ENCODE measurements around the gene SLF2. TPM values are rescaled to one million over a fixed set of nuclear protein-coding genes. Genes with fewer than 3 reads are reported as not detected.

The SLF2 gene
- total and polyA plus RNA-seq, 2 of the 8 experiments (the other 6 are each of a cell fraction or from before 2014, with no cell fraction given): 5.5 to 20.9 TPM

DNA sequence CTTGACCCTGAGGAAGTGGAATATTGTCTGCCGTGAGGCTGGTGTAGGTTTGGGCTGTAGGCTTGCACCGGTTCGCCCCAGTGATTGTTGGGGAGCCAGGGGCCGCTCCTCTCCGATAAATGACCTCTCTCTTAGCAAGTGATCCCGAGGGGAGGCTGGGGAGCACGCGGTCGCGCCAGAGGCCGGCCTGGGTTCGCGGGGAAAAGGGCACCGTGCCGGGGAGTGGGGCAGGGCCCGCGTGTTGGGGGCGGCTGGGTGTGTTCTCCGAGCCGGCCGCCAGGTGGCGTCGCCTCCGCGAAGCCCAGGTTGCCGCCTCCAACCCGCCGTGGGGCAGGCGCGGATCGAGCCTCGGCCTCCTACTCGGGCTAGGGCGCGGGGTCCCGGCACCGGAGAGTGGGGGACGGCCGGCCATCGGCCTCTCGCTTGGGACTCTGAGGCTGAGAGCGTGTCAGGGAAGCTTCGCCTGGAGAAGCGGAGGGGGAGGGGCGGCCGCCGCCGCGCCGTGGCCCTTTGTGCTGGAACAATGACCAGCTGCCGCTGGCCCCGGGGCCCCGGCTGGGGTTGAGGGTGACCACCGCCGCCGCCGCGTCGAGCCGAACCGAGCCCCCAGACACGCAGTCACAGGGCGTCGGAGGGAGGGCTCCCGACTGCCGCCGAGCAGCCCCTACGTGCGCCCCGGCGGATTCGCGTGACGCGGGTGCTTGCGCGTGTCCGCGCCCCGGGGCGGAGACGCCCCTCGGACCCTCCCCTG, 86.4 kb downstream of the SLF2 start (continued):
- TF ChIP-seq, protein P1, sequence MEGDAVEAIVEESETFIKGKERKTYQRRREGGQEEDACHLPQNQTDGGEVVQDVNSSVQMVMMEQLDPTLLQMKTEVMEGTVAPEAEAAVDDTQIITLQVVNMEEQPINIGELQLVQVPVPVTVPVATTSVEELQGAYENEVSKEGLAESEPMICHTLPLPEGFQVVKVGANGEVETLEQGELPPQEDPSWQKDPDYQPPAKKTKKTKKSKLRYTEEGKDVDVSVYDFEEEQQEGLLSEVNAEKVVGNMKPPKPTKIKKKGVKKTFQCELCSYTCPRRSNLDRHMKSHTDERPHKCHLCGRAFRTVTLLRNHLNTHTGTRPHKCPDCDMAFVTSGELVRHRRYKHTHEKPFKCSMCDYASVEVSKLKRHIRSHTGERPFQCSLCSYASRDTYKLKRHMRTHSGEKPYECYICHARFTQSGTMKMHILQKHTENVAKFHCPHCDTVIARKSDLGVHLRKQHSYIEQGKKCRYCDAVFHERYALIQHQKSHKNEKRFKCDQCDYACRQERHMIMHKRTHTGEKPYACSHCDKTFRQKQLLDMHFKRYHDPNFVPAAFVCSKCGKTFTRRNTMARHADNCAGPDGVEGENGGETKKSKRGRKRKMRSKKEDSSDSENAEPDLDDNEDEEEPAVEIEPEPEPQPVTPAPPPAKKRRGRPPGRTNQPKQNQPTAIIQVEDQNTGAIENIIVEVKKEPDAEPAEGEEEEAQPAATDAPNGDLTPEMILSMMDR (IDR thresholded peaks at IDR 0.05; ENCODE audit: control extremely low read depth in 1 of 3, insufficient read depth in 1 of 3, low read depth in 1 of 3, low read length in 3 of 3): peak in 2 of 3 experiments; percentile 69 to 87; a peak in 3 of 4 replicates
- TF ChIP-seq POU5F1 (IDR thresholded peaks at IDR 0.05; ENCODE audit: low read depth, low read length): no peak
